Endothelial cell of umbilical vein (primary cell): Measurements from ENCODE around the gene ABR. TPM values are rescaled to one million over a fixed set of nuclear protein-coding genes. Genes with fewer than 3 reads are reported as not detected.

Source experiments
- BruUV-seq: library from RNA; stranded (reverse); fragments of 400-500 nt; replicated peaks from 2 replicates; lab custom pipeline; 2021; lab: Mats Ljungman, UMichigan
- CTCF ChIA-PET: fragments of 300-600, 350-600 bp; sonication (Branson Sonifier 250); formaldehyde crosslinking; loops from one replicate; lab custom pipeline; 2021; ENCODE audit warnings: antibody characterized with exemption, inconsistent platforms; lab: Charles Lee
- POLR2A ChIA-PET: fragments of 300-600, 350-600 bp; sonication (Branson Sonifier 250); formaldehyde crosslinking; loops from one replicate; lab custom pipeline; 2021; ENCODE audit warnings: antibody characterized with exemption, inconsistent platforms; lab: Charles Lee
- DNase-seq: peaks from one replicate; pipeline ENCODE4 v3.0.0-alpha.2; 2011; ENCODE audit warnings: low read depth, low spot score
- FAIRE-seq: peaks from 2 replicates; lab custom pipeline; 2011; peaks lifted over from hg19 to GRCh38; lab: Jason Lieb, UNC
- H2AFZ ChIP-seq: 2 replicates; pipeline ENCODE4 v1.6.0; 2012; ENCODE audit warnings: low read depth, low read length, control low read depth, inconsistent platforms
- H3K27ac ChIP-seq: 2 replicates; pipeline ENCODE4 v1.5.1; 2011; ENCODE audit warnings: low read depth, mild to moderate bottlenecking, control low read depth, low read length, moderate library complexity; ENCODE audit not compliant: insufficient read depth
- H3K27me3 ChIP-seq, 2 experiments: 2 replicates each; pipeline versions ENCODE4 v1.6.0 to v1.6.1; 2011; ENCODE audit warnings: low read length in 2 of 2, mixed read lengths in 1 of 2; ENCODE audit not compliant: control insufficient read depth in 2 of 2, insufficient read depth in 2 of 2
- H3K36me3 ChIP-seq, 2 experiments: 2 replicates in 1 of 2; 3 replicates in 1 of 2; pipeline ENCODE4 v1.5.1; 2011; ENCODE audit warnings: low read length in 2 of 2, mild to moderate bottlenecking in 1 of 2, moderate library complexity in 1 of 2; ENCODE audit not compliant: control insufficient read depth in 2 of 2, insufficient read depth in 2 of 2; ENCODE audit errors: extremely low read depth in 1 of 2
- H3K4me1 ChIP-seq: 3 replicates; pipeline ENCODE4 v1.5.1; 2011; ENCODE audit warnings: mild to moderate bottlenecking, low read length; ENCODE audit not compliant: control insufficient read depth, insufficient read depth; ENCODE audit errors: extremely low read depth
- H3K4me2 ChIP-seq: 2 replicates; pipeline ENCODE4 v1.6.1; 2011; ENCODE audit warnings: low read length, control low read depth, mixed read lengths; ENCODE audit not compliant: insufficient read depth
- H3K4me3 ChIP-seq, 3 experiments: fragments of 200-600 bp in 1 of 3; sonication (generic), shearing (Covaris generic) in 1 of 3; replicated peaks in 1 of 3; 2 replicates each; pipeline ENCODE4 v1.5.1; 2011 to 2016; ENCODE audit warnings: control low read depth in 3 of 3, low read length in 3 of 3, mild to moderate bottlenecking in 2 of 3, inconsistent platforms in 1 of 3, low read depth in 1 of 3, moderate library complexity in 1 of 3; ENCODE audit not compliant: insufficient read depth in 1 of 3
- H3K79me2 ChIP-seq: 2 replicates; pipeline ENCODE4 v1.6.0; 2012; ENCODE audit warnings: low read length, inconsistent platforms; ENCODE audit not compliant: control insufficient read depth, insufficient read depth
- H3K9ac ChIP-seq: replicated peaks from 2 replicates; pipeline ENCODE3; 2011; ENCODE audit warnings: low read length, control low read depth; ENCODE audit not compliant: insufficient read depth; ENCODE audit errors: extremely low read depth
- H3K9me1 ChIP-seq: replicated peaks from 3 replicates; pipeline ENCODE4 v1.6.0; 2011; ENCODE audit warnings: mild to moderate bottlenecking, low read length; ENCODE audit not compliant: control insufficient read depth, insufficient read depth; ENCODE audit errors: extremely low read depth
- H3K9me3 ChIP-seq: replicated peaks from 2 replicates; pipeline ENCODE4 v1.5.1; 2012; ENCODE audit warnings: low read length, inconsistent platforms; ENCODE audit not compliant: control insufficient read depth, insufficient read depth
- H4K20me1 ChIP-seq: replicated peaks from 2 replicates; pipeline ENCODE3; 2011; ENCODE audit warnings: mild to moderate bottlenecking, low read length; ENCODE audit not compliant: control insufficient read depth, insufficient read depth; ENCODE audit errors: extremely low read depth
- FOS ChIP-seq: IDR thresholded peaks from 2 replicates; pipeline ENCODE4 v1.6.1; 2011; ENCODE audit warnings: mild to moderate bottlenecking, low read length, moderate library complexity, borderline replicate concordance; ENCODE audit not compliant: insufficient read depth
- GATA2 ChIP-seq: IDR thresholded peaks from 2 replicates; pipeline ENCODE4 v1.7.0; 2011; ENCODE audit warnings: low read depth, mild to moderate bottlenecking, moderate library complexity, mixed read lengths, low read length; ENCODE audit not compliant: insufficient read length, insufficient read depth
- JUN ChIP-seq: IDR thresholded peaks from 2 replicates; pipeline ENCODE4 v1.6.1; 2011; ENCODE audit warnings: borderline replicate concordance, low read depth; ENCODE audit not compliant: insufficient read length, insufficient read depth
- MAX ChIP-seq: IDR thresholded peaks from 2 replicates; pipeline ENCODE4 v1.6.1; 2011; ENCODE audit not compliant: insufficient read depth, insufficient read length
- MYC ChIP-seq: IDR thresholded peaks from one replicate; pipeline ENCODE4 v1.6.1; 2011; ENCODE audit warnings: mild to moderate bottlenecking, low read depth, low read length
- POLR2A ChIP-seq: IDR thresholded peaks from 2 replicates; pipeline ENCODE4 v1.6.1; 2012; ENCODE audit warnings: low read depth, mild to moderate bottlenecking, control low read depth, low read length
- POLR2AphosphoS5 ChIP-seq: IDR thresholded peaks from 2 replicates; pipeline ENCODE4 v1.6.1; 2012; ENCODE audit warnings: low read depth, mild to moderate bottlenecking, control low read depth, low read length, moderate library complexity; ENCODE audit not compliant: insufficient read depth
- dilution Hi-C: fragments of 300-500 bp; cut with MboI; formaldehyde crosslinking; loops from one replicate; pipeline ENCODE4 v1.15.0; 2019; ENCODE audit warnings: low sequenced_read_pairs; ENCODE audit not compliant: extremely low pct_ligation_motif_present
- intact Hi-C: fragments of 100-400 bp; cut with micrococcal nuclease; formaldehyde crosslinking; loops from one replicate; pipeline ENCODE4 v1.10.0; 2022
- polyA plus RNA-seq, 4 experiments: library from polyadenylated mRNA; depleted of rRNA in 3 of 4; stranded (reverse) in 3 of 4; unstranded in 1 of 4; fragments of >200 nt; gene quantifications; 2 replicates each; pipeline versions ENCODE4 v1.2.1 to v1.2.3, GENCODE V29; 2011 to 2012; ENCODE audit warnings: missing spikeins in 1 of 4
- total RNA-seq: library from RNA; stranded (reverse); gene quantifications from 2 replicates; pipeline ENCODE4 v1.2.3, GENCODE V29; 2021
- TF ChIP-seq, protein P1 (sequence below), 2 donors: IDR thresholded peaks; 1 replicate in 1 of 2; 2 replicates in 1 of 2; pipeline ENCODE4 v1.5.1; 2011; ENCODE audit warnings: low read length in 2 of 2, mild to moderate bottlenecking in 2 of 2, moderate library complexity in 2 of 2, control low read depth in 1 of 2, inconsistent platforms in 1 of 2, low read depth in 1 of 2; ENCODE audit not compliant: insufficient read depth in 1 of 2; ENCODE audit errors: extremely low read depth in 1 of 2

The ABR gene
- total and polyA plus RNA-seq, 2 donors (not counting 3 experiments of a cell fraction or from before 2014, with no cell fraction given), result 83.5 to 96.8 TPM

DNA sequence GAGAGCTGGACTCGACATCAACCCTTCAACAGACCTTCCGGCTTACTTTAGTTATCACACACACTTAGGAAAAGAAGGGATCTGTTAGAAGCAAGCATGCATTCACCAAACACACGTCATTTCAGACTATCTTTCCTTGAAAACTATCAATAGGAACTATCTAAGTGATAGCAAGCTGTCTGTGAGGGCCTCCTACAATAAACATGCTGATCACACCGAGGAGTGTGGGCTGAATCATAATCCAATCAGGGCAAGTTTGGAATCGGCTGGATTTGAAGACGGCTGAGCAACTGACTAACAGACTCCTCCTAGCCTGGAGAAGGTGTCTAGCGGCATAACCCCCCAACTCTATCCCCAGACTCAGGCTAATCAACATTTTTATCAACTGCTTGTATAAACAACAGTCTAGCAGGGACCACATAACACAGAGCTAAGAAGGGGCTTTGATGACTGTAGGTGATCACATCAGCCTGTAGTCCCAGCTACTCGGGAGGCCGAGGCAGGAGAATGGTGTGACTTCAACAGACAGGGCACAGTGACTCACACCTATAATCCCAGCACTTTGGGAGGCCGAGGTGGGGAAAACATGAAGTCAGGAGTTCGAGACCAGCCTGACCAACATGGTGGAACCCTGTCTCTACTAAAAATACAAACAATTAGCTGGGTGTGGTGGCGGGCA, 214.3 kb downstream of the ABR start:
- POLR2A ChIA-PET, result interaction anchor here (0.9 kb wide), 1 partner anchor 14 kb away, joined by 7 read pairs; no protein-coding TSS in a partner anchor

More for the DNA sequence above, 214.3 kb downstream of the ABR start:
- peak; percentile 19 for DNase-seq
- no peaks in the 10 kb centered on the region for H4K20me1 ChIP-seq
- dilution Hi-C loops (no loop called here), intact Hi-C loops (no loop called here)
- no TSS peak for BruUV-seq
- H3K9me3 ChIP-seq, result no peaks in the 10 kb centered on the region
- no peaks in the 10 kb centered on the region for H3K27me3 ChIP-seq
- H3K79me2 ChIP-seq, result peaks cover 11% of the 10 kb centered on the region
- FAIRE-seq, result no peak
- TF ChIP-seq MAX (no peak), GATA2 (no peak), JUN (no peak), POLR2AphosphoS5 (no peak), FOS (no peak), POLR2A (no peak), MYC (no peak)
- TF ChIP-seq, protein P1, sequence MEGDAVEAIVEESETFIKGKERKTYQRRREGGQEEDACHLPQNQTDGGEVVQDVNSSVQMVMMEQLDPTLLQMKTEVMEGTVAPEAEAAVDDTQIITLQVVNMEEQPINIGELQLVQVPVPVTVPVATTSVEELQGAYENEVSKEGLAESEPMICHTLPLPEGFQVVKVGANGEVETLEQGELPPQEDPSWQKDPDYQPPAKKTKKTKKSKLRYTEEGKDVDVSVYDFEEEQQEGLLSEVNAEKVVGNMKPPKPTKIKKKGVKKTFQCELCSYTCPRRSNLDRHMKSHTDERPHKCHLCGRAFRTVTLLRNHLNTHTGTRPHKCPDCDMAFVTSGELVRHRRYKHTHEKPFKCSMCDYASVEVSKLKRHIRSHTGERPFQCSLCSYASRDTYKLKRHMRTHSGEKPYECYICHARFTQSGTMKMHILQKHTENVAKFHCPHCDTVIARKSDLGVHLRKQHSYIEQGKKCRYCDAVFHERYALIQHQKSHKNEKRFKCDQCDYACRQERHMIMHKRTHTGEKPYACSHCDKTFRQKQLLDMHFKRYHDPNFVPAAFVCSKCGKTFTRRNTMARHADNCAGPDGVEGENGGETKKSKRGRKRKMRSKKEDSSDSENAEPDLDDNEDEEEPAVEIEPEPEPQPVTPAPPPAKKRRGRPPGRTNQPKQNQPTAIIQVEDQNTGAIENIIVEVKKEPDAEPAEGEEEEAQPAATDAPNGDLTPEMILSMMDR (IDR thresholded peaks at IDR 0.05; ENCODE audit: extremely low read depth in 1 of 2, insufficient read depth in 1 of 2, low read depth in 1 of 2, low read length in 2 of 2), result no peak
- no peak overlapping the region for H3K27ac ChIP-seq
- peak overlapping the region; percentile 0 for H3K4me2 ChIP-seq
- no peaks in the 10 kb centered on the region for H3K9me1 ChIP-seq
- no peak overlapping the region for H3K4me3 ChIP-seq
- no peaks in the 10 kb centered on the region for H3K36me3 ChIP-seq
- no peak overlapping the region for H3K9ac ChIP-seq
- peaks cover 2% of the 10 kb centered on the region for H3K4me1 ChIP-seq
- H2AFZ ChIP-seq, result no peak overlapping the region
- CTCF ChIA-PET, result interaction anchor here (1.1 to 2.1 kb wide), 6 partner anchors 16 to 166 kb away, joined by 3 to 9 read pairs (median 4); partner anchors contain the start of gene TIMM22
